ENCODE results near the gene MIOS. TPM values are rescaled to one million over a fixed set of nuclear protein-coding genes. Genes with fewer than 3 reads are reported as not detected.

MIOS gene
- total RNA-seq, 1 experiment from 2014 or later, result 25.8 TPM

GRCh38 chr7:7563269-7563668, 3.4 kb upstream of the MIOS start:
- ChIA-PET POLR2A (no interaction called here), CTCF (interaction anchor here (0.7 kb wide), 1 partner anchor 13 kb away, joined by 3 read pairs; no protein-coding TSS in a partner anchor)
- DNase-seq (ENCODE audit: low read depth, low spot score), result no peak

GRCh38 chr7:7563813-7564212, 2.9 kb upstream of the MIOS start:
- no TSS peak for BruUV-seq (replicated peaks)
- ChIA-PET POLR2A (interaction anchor here (1.4 kb wide), 1 partner anchor 382 kb away, joined by 3 read pairs; the partner anchor contains the start of gene C1GALT1), CTCF (interaction anchor here (1.0 kb wide), 1 partner anchor 732 kb away, joined by 3 read pairs; no protein-coding TSS in a partner anchor), RAD21 (ENCODE audit: low non-redundant PET in 1 of 2, low total read pairs in 2 of 2, uncharacterized antibody in 2 of 2, unreplicated experiment in 2 of 2) (no interaction called here)
- H3K9me2 ChIP-seq (ENCODE audit: insufficient read depth), result no peaks in the 10 kb centered on the region
- peaks cover 0 to 3% of the 10 kb centered on the region in 2 experiments; a peak in 2 of 4 replicates for H3K9me3 ChIP-seq (ENCODE audit: control insufficient read depth in 1 of 2, insufficient read depth in 1 of 2, low read depth in 1 of 2, low read length in 2 of 2)
- peak overlapping the region in 1 of 2 experiments; percentile 2; a peak in 1 of 4 replicates for H3K4me3 ChIP-seq (replicated peaks in 1 of 2; ENCODE audit: low read depth in 1 of 2, low read length in 2 of 2)
- DNase-seq (ENCODE audit: low read depth, low spot score) (no peak), ATAC-seq (no peak)
- intact Hi-C loops (cut with micrococcal nuclease), result no loop called here
- H3K27me3 ChIP-seq (ENCODE audit: insufficient read depth, low read length), result no peaks in the 10 kb centered on the region
- no peak overlapping the region for H3K27ac ChIP-seq (ENCODE audit: low read depth, low read length)
- H3K4me2 ChIP-seq (ENCODE audit: low read length), result peak overlapping the region; percentile 36
- H3K79me2 ChIP-seq (ENCODE audit: insufficient read depth, low read length), result peaks cover 17% of the 10 kb centered on the region
- H4K20me1 ChIP-seq (ENCODE audit: insufficient read depth), result no peaks in the 10 kb centered on the region
- TF ChIP-seq ZBTB33 (IDR thresholded peaks at IDR 0.05; ENCODE audit: extremely low read depth, insufficient replicate concordance, low read length) (no peak), FOSL1 (IDR thresholded peaks at IDR 0.05; ENCODE audit: low read depth) (no peak), CEBPB (IDR thresholded peaks at IDR 0.05; ENCODE audit: low read depth) (no peak), ZFX (IDR thresholded peaks at IDR 0.05) (no peak), JUND (IDR thresholded peaks at IDR 0.05) (no peak), POLR2A (IDR thresholded peaks at IDR 0.05; ENCODE audit: borderline replicate concordance, extremely low read depth, insufficient read depth, insufficient read length) (no peak), TCF7L2 (IDR thresholded peaks at IDR 0.05; ENCODE audit: borderline replicate concordance, extremely low read depth, insufficient read depth, insufficient read length) (no peak), ZNF274 (IDR thresholded peaks at IDR 0.05; ENCODE audit: low read depth, low read length) (no peak)
- H3K9ac ChIP-seq (ENCODE audit: low read length), result no peak overlapping the region
- H3K36me3 ChIP-seq (ENCODE audit: control insufficient read depth in 1 of 2, insufficient read depth in 2 of 2, low read length in 2 of 2), result no peaks in the 10 kb centered on the region
- H3K4me1 ChIP-seq (ENCODE audit: control insufficient read depth in 1 of 2, insufficient read depth in 2 of 2, low read length in 2 of 2), result peaks cover 25 to 44% of the 10 kb centered on the region in 2 experiments
- H2AFZ ChIP-seq (ENCODE audit: low read depth, low read length, poor library complexity, severe bottlenecking), result peak overlapping the region; percentile 55

More at GRCh38 chr7:7563269-7563668, 3.4 kb upstream of the MIOS start:
- no peak overlapping the region for H3K9ac ChIP-seq (ENCODE audit: low read length)
- H3K4me1 ChIP-seq (ENCODE audit: control insufficient read depth in 1 of 2, insufficient read depth in 2 of 2, low read length in 2 of 2), result peaks cover 25 to 41% of the 10 kb centered on the region in 2 experiments
- no peak for ATAC-seq
- H3K4me3 ChIP-seq (replicated peaks in 1 of 2; ENCODE audit: low read depth in 1 of 2, low read length in 2 of 2), result no peak overlapping the region
- H3K27me3 ChIP-seq (ENCODE audit: insufficient read depth, low read length), result no peaks in the 10 kb centered on the region
- H3K9me3 ChIP-seq (ENCODE audit: control insufficient read depth in 1 of 2, insufficient read depth in 1 of 2, low read depth in 1 of 2, low read length in 2 of 2), result peaks cover 0 to 6% of the 10 kb centered on the region in 2 experiments; a peak in 2 of 4 replicates
- TF ChIP-seq EZH2phosphoT487 (IDR thresholded peaks at IDR 0.05; ENCODE audit: borderline replicate concordance), result no peak
- no peaks in the 10 kb centered on the region for H3K36me3 ChIP-seq (ENCODE audit: control insufficient read depth in 1 of 2, insufficient read depth in 2 of 2, low read length in 2 of 2)
- no peak overlapping the region for H3K4me2 ChIP-seq (ENCODE audit: low read length)
- peaks cover 12% of the 10 kb centered on the region for H3K79me2 ChIP-seq (ENCODE audit: insufficient read depth, low read length)
- no peaks in the 10 kb centered on the region for H3K9me2 ChIP-seq (ENCODE audit: insufficient read depth)
- TSS peak; percentile 9 for BruUV-seq (replicated peaks)
- H4K20me1 ChIP-seq (ENCODE audit: insufficient read depth), result no peaks in the 10 kb centered on the region
- RAD21 ChIA-PET (ENCODE audit: low non-redundant PET in 1 of 2, low total read pairs in 2 of 2, uncharacterized antibody in 2 of 2, unreplicated experiment in 2 of 2), result no interaction called here
- no peak overlapping the region for H3K27ac ChIP-seq (ENCODE audit: low read depth, low read length)
- no peak overlapping the region for H2AFZ ChIP-seq (ENCODE audit: low read depth, low read length, poor library complexity, severe bottlenecking)
- intact Hi-C loops (cut with micrococcal nuclease), result no loop called here
